Measurements from ENCODE around the gene SUV39H2.

DNA sequence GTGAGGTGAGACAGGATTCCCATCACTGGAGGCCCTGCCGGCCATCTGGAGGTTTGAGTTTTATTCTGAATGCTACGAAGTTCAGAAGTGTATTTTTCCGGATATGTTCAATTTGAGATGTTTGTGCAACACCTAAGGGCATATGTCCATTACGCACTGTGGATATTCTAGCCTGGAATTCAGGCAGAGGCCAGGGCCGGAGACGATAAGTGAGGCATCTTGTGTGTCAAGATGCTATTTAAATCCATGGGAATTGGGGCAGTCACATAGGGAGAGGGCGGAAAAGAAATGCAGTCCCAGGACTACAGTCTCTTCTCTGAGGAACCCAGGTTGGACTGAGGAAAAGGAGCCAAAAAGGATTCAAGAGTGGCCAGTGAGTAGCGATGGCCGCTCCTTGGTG, 1.9 kb upstream of the SUV39H2 start:
- TF ChIP-seq, protein P1, sequence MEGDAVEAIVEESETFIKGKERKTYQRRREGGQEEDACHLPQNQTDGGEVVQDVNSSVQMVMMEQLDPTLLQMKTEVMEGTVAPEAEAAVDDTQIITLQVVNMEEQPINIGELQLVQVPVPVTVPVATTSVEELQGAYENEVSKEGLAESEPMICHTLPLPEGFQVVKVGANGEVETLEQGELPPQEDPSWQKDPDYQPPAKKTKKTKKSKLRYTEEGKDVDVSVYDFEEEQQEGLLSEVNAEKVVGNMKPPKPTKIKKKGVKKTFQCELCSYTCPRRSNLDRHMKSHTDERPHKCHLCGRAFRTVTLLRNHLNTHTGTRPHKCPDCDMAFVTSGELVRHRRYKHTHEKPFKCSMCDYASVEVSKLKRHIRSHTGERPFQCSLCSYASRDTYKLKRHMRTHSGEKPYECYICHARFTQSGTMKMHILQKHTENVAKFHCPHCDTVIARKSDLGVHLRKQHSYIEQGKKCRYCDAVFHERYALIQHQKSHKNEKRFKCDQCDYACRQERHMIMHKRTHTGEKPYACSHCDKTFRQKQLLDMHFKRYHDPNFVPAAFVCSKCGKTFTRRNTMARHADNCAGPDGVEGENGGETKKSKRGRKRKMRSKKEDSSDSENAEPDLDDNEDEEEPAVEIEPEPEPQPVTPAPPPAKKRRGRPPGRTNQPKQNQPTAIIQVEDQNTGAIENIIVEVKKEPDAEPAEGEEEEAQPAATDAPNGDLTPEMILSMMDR (IDR thresholded peaks at IDR 0.05): no peak
- no peak for TF ChIP-seq ZFX (IDR thresholded peaks at IDR 0.05; ENCODE audit: borderline replicate concordance)

All from 22Rv1 (cell line).